Measurements from ENCODE around the gene SOX1.

The SOX1 gene

DNA sequence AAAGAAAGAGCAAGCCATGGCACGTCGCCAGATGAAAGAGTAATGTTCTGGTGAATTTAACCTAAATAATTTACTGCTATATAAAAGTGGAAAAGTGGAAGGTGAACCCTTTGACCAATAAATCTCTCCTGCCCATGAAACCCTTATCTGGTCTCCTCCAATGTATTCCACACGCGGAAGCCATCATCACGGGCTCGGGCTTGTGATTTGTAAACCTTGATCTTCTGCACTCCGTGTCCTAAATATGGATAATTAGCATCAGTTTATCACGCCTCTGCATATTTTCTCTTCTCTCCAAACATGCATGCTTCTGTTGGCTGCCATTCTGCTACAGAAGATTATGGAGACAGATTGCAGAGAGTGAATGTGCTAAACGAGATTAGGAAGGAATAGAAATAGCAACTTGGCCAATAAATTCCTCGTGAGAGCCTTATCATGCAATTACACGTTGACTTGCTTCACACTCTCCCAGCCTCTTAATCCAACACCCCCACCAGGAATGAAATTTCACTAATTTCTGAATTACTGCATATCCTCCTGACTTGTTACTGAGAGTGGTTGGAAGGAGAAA, 34.5 kb downstream of the SOX1 start:
- no peaks in the 10 kb centered on the region for H3K4me1 ChIP-seq (ENCODE audit: low read length)
- no peak for DNase-seq
- H3K27me3 ChIP-seq (replicated peaks; ENCODE audit: insufficient read depth, low read length) = no peaks in the 10 kb centered on the region
- H3F3A ChIP-seq (ENCODE audit: insufficient read depth, low read length) = no peaks in the 10 kb centered on the region
- no peak overlapping the region for H3K4me3 ChIP-seq (ENCODE audit: low read length)
- H2AFZ ChIP-seq (ENCODE audit: low read length) = no peak overlapping the region
- no peaks in the 10 kb centered on the region for H4K20me1 ChIP-seq (ENCODE audit: insufficient read depth, low read length)
- no peak overlapping the region for H3K4me2 ChIP-seq (ENCODE audit: low read depth, low read length)
- no peaks in the 10 kb centered on the region for H3K9me2 ChIP-seq (replicated peaks; ENCODE audit: insufficient read depth, low read length)
- TF ChIP-seq EZH2 (optimal IDR thresholded peaks at IDR 0.05; ENCODE audit: low read depth, low read length) (no peak), EZH2phosphoT487 (IDR thresholded peaks at IDR 0.05; ENCODE audit: low read length) (no peak)
- TF ChIP-seq, protein P1, sequence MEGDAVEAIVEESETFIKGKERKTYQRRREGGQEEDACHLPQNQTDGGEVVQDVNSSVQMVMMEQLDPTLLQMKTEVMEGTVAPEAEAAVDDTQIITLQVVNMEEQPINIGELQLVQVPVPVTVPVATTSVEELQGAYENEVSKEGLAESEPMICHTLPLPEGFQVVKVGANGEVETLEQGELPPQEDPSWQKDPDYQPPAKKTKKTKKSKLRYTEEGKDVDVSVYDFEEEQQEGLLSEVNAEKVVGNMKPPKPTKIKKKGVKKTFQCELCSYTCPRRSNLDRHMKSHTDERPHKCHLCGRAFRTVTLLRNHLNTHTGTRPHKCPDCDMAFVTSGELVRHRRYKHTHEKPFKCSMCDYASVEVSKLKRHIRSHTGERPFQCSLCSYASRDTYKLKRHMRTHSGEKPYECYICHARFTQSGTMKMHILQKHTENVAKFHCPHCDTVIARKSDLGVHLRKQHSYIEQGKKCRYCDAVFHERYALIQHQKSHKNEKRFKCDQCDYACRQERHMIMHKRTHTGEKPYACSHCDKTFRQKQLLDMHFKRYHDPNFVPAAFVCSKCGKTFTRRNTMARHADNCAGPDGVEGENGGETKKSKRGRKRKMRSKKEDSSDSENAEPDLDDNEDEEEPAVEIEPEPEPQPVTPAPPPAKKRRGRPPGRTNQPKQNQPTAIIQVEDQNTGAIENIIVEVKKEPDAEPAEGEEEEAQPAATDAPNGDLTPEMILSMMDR (IDR thresholded peaks at IDR 0.05; ENCODE audit: low read length) = no peak
- no peak overlapping the region for H3K9ac ChIP-seq (ENCODE audit: low read length)
- no peaks in the 10 kb centered on the region for H3K9me3 ChIP-seq (replicated peaks; ENCODE audit: insufficient read depth, low read length)
- H3K79me2 ChIP-seq (ENCODE audit: low read length) = no peaks in the 10 kb centered on the region
- H3K36me3 ChIP-seq (replicated peaks; ENCODE audit: insufficient read depth, low read length) = no peaks in the 10 kb centered on the region
- no peak overlapping the region for H3K27ac ChIP-seq (ENCODE audit: low read length)

DNA sequence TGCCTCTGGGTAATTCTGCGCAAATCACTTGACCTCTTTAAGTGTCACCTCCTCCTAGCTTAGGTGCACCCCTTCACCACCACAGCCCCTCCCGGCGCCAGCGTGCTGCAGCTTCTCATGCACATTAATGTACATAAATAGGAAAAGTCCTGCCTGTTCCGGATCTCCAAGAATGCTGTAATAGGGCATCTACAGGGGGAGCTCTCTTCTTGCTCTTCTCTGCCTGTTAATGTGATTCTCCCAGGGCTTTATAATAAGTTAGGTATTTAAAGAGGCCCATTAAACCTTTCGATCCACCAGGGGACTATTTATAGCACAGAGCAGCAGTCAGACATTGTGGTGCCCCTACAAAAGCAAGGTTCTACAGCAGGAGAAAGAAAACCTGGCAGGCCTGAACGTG, 35.3 kb downstream of the SOX1 start:
- H4K20me1 ChIP-seq (ENCODE audit: insufficient read depth, low read length) = no peaks in the 10 kb centered on the region
- no peak overlapping the region for H2AFZ ChIP-seq (ENCODE audit: low read length)
- DNase-seq = no peak
- H3K9me2 ChIP-seq (replicated peaks; ENCODE audit: insufficient read depth, low read length) = no peaks in the 10 kb centered on the region
- no peaks in the 10 kb centered on the region for H3K9me3 ChIP-seq (replicated peaks; ENCODE audit: insufficient read depth, low read length)
- H3K79me2 ChIP-seq (ENCODE audit: low read length) = no peaks in the 10 kb centered on the region
- no peaks in the 10 kb centered on the region for H3K4me1 ChIP-seq (ENCODE audit: low read length)
- H3K27me3 ChIP-seq (replicated peaks; ENCODE audit: insufficient read depth, low read length) = no peaks in the 10 kb centered on the region
- H3K4me2 ChIP-seq (ENCODE audit: low read depth, low read length) = no peak overlapping the region
- no peaks in the 10 kb centered on the region for H3K36me3 ChIP-seq (replicated peaks; ENCODE audit: insufficient read depth, low read length)
- TF ChIP-seq EZH2phosphoT487 (IDR thresholded peaks at IDR 0.05; ENCODE audit: low read length) (no peak), EZH2 (optimal IDR thresholded peaks at IDR 0.05; ENCODE audit: low read depth, low read length) (no peak)
- TF ChIP-seq, protein P1 (IDR thresholded peaks at IDR 0.05; ENCODE audit: low read length) = no peak
- no peak overlapping the region for H3K9ac ChIP-seq (ENCODE audit: low read length)
- H3K27ac ChIP-seq (ENCODE audit: low read length) = no peak overlapping the region
- H3F3A ChIP-seq (ENCODE audit: insufficient read depth, low read length) = no peaks in the 10 kb centered on the region
- H3K4me3 ChIP-seq (ENCODE audit: low read length) = no peak overlapping the region

GRCh38 chr13:112103260-112103838, 36.4 kb downstream of the SOX1 start:
- Histone ChIP-seq H4K20me1 (ENCODE audit: insufficient read depth, low read length) (no peaks in the 10 kb centered on the region), H3K27me3 (replicated peaks; ENCODE audit: insufficient read depth, low read length) (no peaks in the 10 kb centered on the region)

More at GRCh38 chr13:112103260-112103838, 36.4 kb downstream of the SOX1 start:
- H3K9ac ChIP-seq (ENCODE audit: low read length) = no peak overlapping the region
- no peaks in the 10 kb centered on the region for H3F3A ChIP-seq (ENCODE audit: insufficient read depth, low read length)
- no peak overlapping the region for H2AFZ ChIP-seq (ENCODE audit: low read length)
- H3K9me2 ChIP-seq (replicated peaks; ENCODE audit: insufficient read depth, low read length) = no peaks in the 10 kb centered on the region
- no peaks in the 10 kb centered on the region for H3K4me1 ChIP-seq (ENCODE audit: low read length)
- no peak overlapping the region for H3K27ac ChIP-seq (ENCODE audit: low read length)
- no peak overlapping the region for H3K4me3 ChIP-seq (ENCODE audit: low read length)
- H3K79me2 ChIP-seq (ENCODE audit: low read length) = no peaks in the 10 kb centered on the region
- TF ChIP-seq EZH2phosphoT487 (IDR thresholded peaks at IDR 0.05; ENCODE audit: low read length) (no peak), EZH2 (optimal IDR thresholded peaks at IDR 0.05; ENCODE audit: low read depth, low read length) (no peak)
- TF ChIP-seq, protein P1 (IDR thresholded peaks at IDR 0.05; ENCODE audit: low read length) = no peak
- no peak for DNase-seq
- no peaks in the 10 kb centered on the region for H3K9me3 ChIP-seq (replicated peaks; ENCODE audit: insufficient read depth, low read length)
- no peak overlapping the region for H3K4me2 ChIP-seq (ENCODE audit: low read depth, low read length)
- no peaks in the 10 kb centered on the region for H3K36me3 ChIP-seq (replicated peaks; ENCODE audit: insufficient read depth, low read length)
